GM12878 (cell line): ENCODE data around the gene MAGEA1. TPM values are rescaled to one million over a fixed set of nuclear protein-coding genes. Genes with fewer than 3 reads are reported as not detected.

Experiments
- polyA plus RNA-seq, 11 experiments: library from polyadenylated mRNA; depleted of rRNA in 4 of 11; unstranded in 6 of 11; stranded (reverse) in 5 of 11; fragments of >200 nt; fragmentation: Nextera tagmentation in 4 of 11; fragmentation: Illumina TruSeq in 1 of 11; extraction: Ambion mirVana in 4 of 11; extraction: Trizol in 1 of 11; gene quantifications; 1 replicate in 1 of 11; 2 replicates in 10 of 11; pipeline versions ENCODE4 v1.2.1 to v1.2.3, GENCODE V29; 2011 to 2016; ENCODE audit warnings: inconsistent platforms in 2 of 11, missing spikeins in 2 of 11, low read depth in 1 of 11
- total RNA-seq, 4 experiments: library from RNA; depleted of rRNA in 3 of 4; stranded (reverse); fragments of >200 nt in 3 of 4; fragmentation: Illumina TruSeq in 1 of 4; extraction: Trizol in 1 of 4; gene quantifications; 2 replicates each; pipeline versions ENCODE4 v1.2.1 to v1.2.3, GENCODE V29; 2013 to 2021

The MAGEA1 gene
- total and polyA plus RNA-seq, 10 of the 15 experiments (the other 5 are each of a cell fraction or from before 2014, with no cell fraction given) = 0.31 TPM; not detected in 9

Other genes with a start within 250 kb of the MAGEA1 start
- gene PNMA5, start 185.2 kb upstream of the MAGEA1 start, total RNA-seq (2014; rRNA removed) = not detected in 2 replicates
- gene PNMA5, start 185.2 kb upstream of the MAGEA1 start, total RNA-seq (2014; rRNA removed; fragmentation: Illumina TruSeq; extraction: Trizol) = not detected in 2 replicates
- not detected in 2 replicates for gene PNMA5, start 185.2 kb upstream of the MAGEA1 start, total RNA-seq (2021)
- not detected in 2 replicates for gene PNMA5, start 185.2 kb upstream of the MAGEA1 start, polyA plus RNA-seq (2011; rRNA removed)
- gene PNMA5, start 185.2 kb upstream of the MAGEA1 start, polyA plus RNA-seq (2014; fragmentation: Illumina TruSeq; extraction: Trizol) = 0.03 TPM in 1 of 2 replicates, not detected in the other
- not detected for gene PNMA5, start 185.2 kb upstream of the MAGEA1 start, polyA plus RNA-seq (2014; fragmentation: Nextera tagmentation; extraction: Ambion mirVana)
- gene PNMA5, start 185.2 kb upstream of the MAGEA1 start, polyA plus RNA-seq (2014; rRNA removed) = not detected in 2 replicates
- gene PNMA5, start 185.2 kb upstream of the MAGEA1 start, polyA plus RNA-seq (2016; fragmentation: Nextera tagmentation; extraction: Ambion mirVana) = not detected
- gene PNMA3, start 122.8 kb upstream of the MAGEA1 start, total RNA-seq (2014; rRNA removed) = not detected in 2 replicates
- gene PNMA3, start 122.8 kb upstream of the MAGEA1 start, total RNA-seq (2014; rRNA removed; fragmentation: Illumina TruSeq; extraction: Trizol) = not detected in 2 replicates
- gene PNMA3, start 122.8 kb upstream of the MAGEA1 start, total RNA-seq (2021) = not detected in 2 replicates
- gene PNMA3, start 122.8 kb upstream of the MAGEA1 start, polyA plus RNA-seq (2011; rRNA removed) = not detected in 2 replicates
- gene PNMA3, start 122.8 kb upstream of the MAGEA1 start, polyA plus RNA-seq (2014; fragmentation: Illumina TruSeq; extraction: Trizol) = 0.06 TPM in 1 of 2 replicates, not detected in the other
- not detected for gene PNMA3, start 122.8 kb upstream of the MAGEA1 start, polyA plus RNA-seq (2014; fragmentation: Nextera tagmentation; extraction: Ambion mirVana)
- gene PNMA3, start 122.8 kb upstream of the MAGEA1 start, polyA plus RNA-seq (2014; rRNA removed) = 0.09 TPM in 1 of 2 replicates, not detected in the other
- gene PNMA3, start 122.8 kb upstream of the MAGEA1 start, polyA plus RNA-seq (2016; fragmentation: Nextera tagmentation; extraction: Ambion mirVana) = not detected
- 0.16 and 0.23 TPM in 2 replicates for gene PNMA6A, start 106.8 kb upstream of the MAGEA1 start, total RNA-seq (2014; rRNA removed)
- not detected in 2 replicates for gene PNMA6A, start 106.8 kb upstream of the MAGEA1 start, total RNA-seq (2014; rRNA removed; fragmentation: Illumina TruSeq; extraction: Trizol)
- not detected in 2 replicates for gene PNMA6A, start 106.8 kb upstream of the MAGEA1 start, total RNA-seq (2021)
- gene PNMA6A, start 106.8 kb upstream of the MAGEA1 start, polyA plus RNA-seq (2011; rRNA removed) = not detected in 2 replicates
- gene PNMA6A, start 106.8 kb upstream of the MAGEA1 start, polyA plus RNA-seq (2014; fragmentation: Illumina TruSeq; extraction: Trizol) = 0.03 TPM in 1 of 2 replicates, not detected in the other
- gene PNMA6A, start 106.8 kb upstream of the MAGEA1 start, polyA plus RNA-seq (2014; fragmentation: Nextera tagmentation; extraction: Ambion mirVana) = not detected
- 0.13 TPM in 1 of 2 replicates, not detected in the other for gene PNMA6A, start 106.8 kb upstream of the MAGEA1 start, polyA plus RNA-seq (2014; rRNA removed)
- gene PNMA6A, start 106.8 kb upstream of the MAGEA1 start, polyA plus RNA-seq (2016; fragmentation: Nextera tagmentation; extraction: Ambion mirVana) = under 1 TPM in 1 of 2 experiments, not detected in 1; 0.15 TPM
- gene PNMA6F, start 142.5 kb downstream of the MAGEA1 start, total RNA-seq (2014; rRNA removed) = not detected in 2 replicates
- gene PNMA6F, start 142.5 kb downstream of the MAGEA1 start, total RNA-seq (2014; rRNA removed; fragmentation: Illumina TruSeq; extraction: Trizol) = not detected in 2 replicates
- gene PNMA6F, start 142.5 kb downstream of the MAGEA1 start, total RNA-seq (2021) = not detected in 2 replicates
- not detected in 2 replicates for gene PNMA6F, start 142.5 kb downstream of the MAGEA1 start, polyA plus RNA-seq (2011; rRNA removed)
- not detected in 2 replicates for gene PNMA6F, start 142.5 kb downstream of the MAGEA1 start, polyA plus RNA-seq (2014; fragmentation: Illumina TruSeq; extraction: Trizol)
- not detected for gene PNMA6F, start 142.5 kb downstream of the MAGEA1 start, polyA plus RNA-seq (2014; fragmentation: Nextera tagmentation; extraction: Ambion mirVana)
- gene PNMA6F, start 142.5 kb downstream of the MAGEA1 start, polyA plus RNA-seq (2014; rRNA removed) = not detected in 2 replicates
- gene PNMA6F, start 142.5 kb downstream of the MAGEA1 start, polyA plus RNA-seq (2016; fragmentation: Nextera tagmentation; extraction: Ambion mirVana) = not detected
- 6.5 and 6.7 TPM in 2 replicates for gene ZNF275, start 154.9 kb downstream of the MAGEA1 start, total RNA-seq (2014; rRNA removed)
- gene ZNF275, start 154.9 kb downstream of the MAGEA1 start, total RNA-seq (2014; rRNA removed; fragmentation: Illumina TruSeq; extraction: Trizol) = 5.5 and 5.8 TPM in 2 replicates
- 11.3 TPM in 2 replicates for gene ZNF275, start 154.9 kb downstream of the MAGEA1 start, total RNA-seq (2021)
- 16.9 and 17.4 TPM in 2 replicates for gene ZNF275, start 154.9 kb downstream of the MAGEA1 start, polyA plus RNA-seq (2011; rRNA removed)
- gene ZNF275, start 154.9 kb downstream of the MAGEA1 start, polyA plus RNA-seq (2014; fragmentation: Illumina TruSeq; extraction: Trizol) = 10.7 and 11.3 TPM in 2 replicates
- gene ZNF275, start 154.9 kb downstream of the MAGEA1 start, polyA plus RNA-seq (2014; fragmentation: Nextera tagmentation; extraction: Ambion mirVana) = 1 to 10 TPM; 1.3 to 1.9 TPM
- 9.2 and 9.7 TPM in 2 replicates for gene ZNF275, start 154.9 kb downstream of the MAGEA1 start, polyA plus RNA-seq (2014; rRNA removed)
- gene ZNF275, start 154.9 kb downstream of the MAGEA1 start, polyA plus RNA-seq (2016; fragmentation: Nextera tagmentation; extraction: Ambion mirVana) = 1 to 10 TPM; 5.5 to 5.6 TPM
- not detected in 2 replicates for gene PNMA6E, start 222.1 kb downstream of the MAGEA1 start, total RNA-seq (2014; rRNA removed)
- gene PNMA6E, start 222.1 kb downstream of the MAGEA1 start, total RNA-seq (2014; rRNA removed; fragmentation: Illumina TruSeq; extraction: Trizol) = not detected in 2 replicates
- gene PNMA6E, start 222.1 kb downstream of the MAGEA1 start, total RNA-seq (2021) = not detected in 2 replicates
- not detected in 2 replicates for gene PNMA6E, start 222.1 kb downstream of the MAGEA1 start, polyA plus RNA-seq (2011; rRNA removed)
- gene PNMA6E, start 222.1 kb downstream of the MAGEA1 start, polyA plus RNA-seq (2014; fragmentation: Illumina TruSeq; extraction: Trizol) = not detected in 2 replicates
- gene PNMA6E, start 222.1 kb downstream of the MAGEA1 start, polyA plus RNA-seq (2014; fragmentation: Nextera tagmentation; extraction: Ambion mirVana) = not detected
- gene PNMA6E, start 222.1 kb downstream of the MAGEA1 start, polyA plus RNA-seq (2014; rRNA removed) = not detected in 2 replicates
- gene PNMA6E, start 222.1 kb downstream of the MAGEA1 start, polyA plus RNA-seq (2016; fragmentation: Nextera tagmentation; extraction: Ambion mirVana) = not detected
- gene ZFP92, start 232.2 kb downstream of the MAGEA1 start, total RNA-seq (2014; rRNA removed) = 0.06 and 0.11 TPM in 2 replicates
- gene ZFP92, start 232.2 kb downstream of the MAGEA1 start, total RNA-seq (2014; rRNA removed; fragmentation: Illumina TruSeq; extraction: Trizol) = 0.09 and 0.14 TPM in 2 replicates
- 0.13 and 0.31 TPM in 2 replicates for gene ZFP92, start 232.2 kb downstream of the MAGEA1 start, total RNA-seq (2021)
- 1.4 and 1.6 TPM in 2 replicates for gene ZFP92, start 232.2 kb downstream of the MAGEA1 start, polyA plus RNA-seq (2011; rRNA removed)
- 0.16 and 0.27 TPM in 2 replicates for gene ZFP92, start 232.2 kb downstream of the MAGEA1 start, polyA plus RNA-seq (2014; fragmentation: Illumina TruSeq; extraction: Trizol)
- under 1 TPM; 0.02 to 0.03 TPM for gene ZFP92, start 232.2 kb downstream of the MAGEA1 start, polyA plus RNA-seq (2014; fragmentation: Nextera tagmentation; extraction: Ambion mirVana)
- 0.09 and 0.19 TPM in 2 replicates for gene ZFP92, start 232.2 kb downstream of the MAGEA1 start, polyA plus RNA-seq (2014; rRNA removed)
- not detected for gene ZFP92, start 232.2 kb downstream of the MAGEA1 start, polyA plus RNA-seq (2016; fragmentation: Nextera tagmentation; extraction: Ambion mirVana)